Measurements from ENCODE around the gene EFCAB10.

- TF ChIP-seq TCF7L2 (IDR thresholded peaks at IDR 0.05; ENCODE audit: low read depth, low read length) (no peak), POLR2A (IDR thresholded peaks at IDR 0.05; ENCODE audit: insufficient read depth in 1 of 2, low read depth in 2 of 2, low read length in 2 of 2) (no peak), USF2 (IDR thresholded peaks at IDR 0.05; ENCODE audit: low read depth, low read length) (no peak), USF2 (CRISPR knock-in tag; IDR thresholded peaks at IDR 0.05; ENCODE audit: borderline replicate concordance) (no peak), IKZF1 (IDR thresholded peaks at IDR 0.05) (no peak), CBX2 (IDR thresholded peaks at IDR 0.05; ENCODE audit: low read depth, low read length) (no peak), CBX2 (CRISPR knock-in tag; IDR thresholded peaks at IDR 0.05; ENCODE audit: low read depth) (no peak), ZSCAN20 (CRISPR knock-in tag; IDR thresholded peaks at IDR 0.05; ENCODE audit: borderline replicate concordance) (no peak), HMGXB3 (CRISPR knock-in tag; IDR thresholded peaks at IDR 0.05; ENCODE audit: borderline replicate concordance) (no peak), ZNF577 (CRISPR knock-in tag; IDR thresholded peaks at IDR 0.05; ENCODE audit: borderline replicate concordance, low read depth) (no peak), NFYB (CRISPR knock-in tag; IDR thresholded peaks at IDR 0.05) (no peak), CTCF (CRISPR knock-in tag; IDR thresholded peaks at IDR 0.05) (no peak), SMC3 (IDR thresholded peaks at IDR 0.05; ENCODE audit: low read length) (no peak)
Measured at GRCh38 chr7:105587909-105588635, 6.8 kb upstream of the EFCAB10 start.
